CD4-positive, alpha-beta T cell treated with Interleukin-12 subunit alpha and Interleukin-12 subunit beta, for 1 hour (primary cell): ENCODE measurements around the gene DNPH1.

Source experiments
- DNase-seq: peaks from one replicate; pipeline ENCODE4 v3.0.0-alpha.2; 2020

Gene DNPH1

DNA sequence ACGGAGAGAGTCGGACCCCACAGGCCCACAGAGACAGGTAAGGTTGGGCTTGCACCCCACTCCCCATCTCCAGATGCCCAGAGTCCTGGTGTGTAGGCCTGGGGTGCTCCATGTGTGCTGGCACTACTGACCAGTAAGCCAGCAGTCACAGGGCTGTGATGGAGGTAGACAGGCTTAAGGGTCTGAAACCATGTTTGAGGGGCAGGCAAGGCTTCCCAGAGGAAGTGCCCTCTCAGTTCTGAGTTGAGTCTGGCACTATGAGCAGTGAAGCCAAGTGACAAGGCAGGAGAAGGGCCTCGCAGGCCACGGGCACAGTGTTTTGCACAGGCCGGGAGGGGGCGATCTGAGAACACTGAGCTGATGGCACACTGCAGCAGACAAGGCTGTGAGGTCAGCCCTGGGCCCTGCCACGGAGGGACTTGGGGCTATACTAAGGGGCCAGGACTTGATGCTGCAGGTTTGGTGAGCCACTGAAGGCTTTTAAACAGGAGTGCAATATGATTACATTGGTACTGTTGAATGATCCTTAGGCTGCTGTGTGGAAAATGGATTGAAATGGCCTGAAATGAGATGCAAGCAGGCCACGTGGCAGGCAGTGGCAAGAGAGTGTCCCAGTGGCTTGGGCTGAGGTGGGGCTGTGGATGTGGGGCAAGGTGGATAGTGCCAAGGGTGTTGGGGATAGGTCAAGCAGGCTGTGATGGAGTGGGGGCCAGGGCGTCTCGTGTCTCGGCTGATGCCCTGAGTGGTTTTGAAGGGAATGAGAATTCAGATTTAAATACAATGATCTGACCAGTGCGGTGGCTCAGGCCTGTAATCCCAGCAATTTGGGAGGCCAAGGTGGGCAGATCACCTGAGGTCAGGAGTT lies 34.3 kb upstream of the DNPH1 start:
- peak; percentile 80 for DNase-seq

DNA sequence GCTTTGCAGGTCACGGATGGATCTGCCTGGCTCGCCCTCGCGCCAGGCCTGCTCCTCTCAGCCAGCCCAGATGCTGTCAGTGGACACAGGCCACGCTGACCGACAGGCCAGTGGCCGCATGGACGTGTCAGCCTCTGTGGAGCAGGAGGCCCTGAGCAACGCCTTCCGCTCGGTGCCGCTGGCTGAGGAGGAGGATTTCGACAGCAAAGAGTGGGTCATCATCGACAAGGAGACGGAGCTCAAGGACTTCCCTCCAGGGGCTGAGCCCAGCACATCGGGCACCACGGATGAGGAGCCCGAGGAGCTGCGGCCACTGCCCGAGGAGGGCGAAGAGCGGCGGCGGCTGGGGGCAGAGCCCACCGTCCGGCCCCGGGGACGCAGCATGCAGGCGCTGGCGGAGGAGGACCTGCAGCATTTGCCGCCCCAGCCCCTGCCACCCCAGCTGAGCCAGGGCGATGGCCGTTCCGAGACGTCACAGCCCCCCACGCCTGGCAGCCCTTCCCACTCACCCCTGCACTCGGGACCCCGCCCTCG lies 33.6 kb upstream of the DNPH1 start:
- DNase-seq, result no peak

DNA sequence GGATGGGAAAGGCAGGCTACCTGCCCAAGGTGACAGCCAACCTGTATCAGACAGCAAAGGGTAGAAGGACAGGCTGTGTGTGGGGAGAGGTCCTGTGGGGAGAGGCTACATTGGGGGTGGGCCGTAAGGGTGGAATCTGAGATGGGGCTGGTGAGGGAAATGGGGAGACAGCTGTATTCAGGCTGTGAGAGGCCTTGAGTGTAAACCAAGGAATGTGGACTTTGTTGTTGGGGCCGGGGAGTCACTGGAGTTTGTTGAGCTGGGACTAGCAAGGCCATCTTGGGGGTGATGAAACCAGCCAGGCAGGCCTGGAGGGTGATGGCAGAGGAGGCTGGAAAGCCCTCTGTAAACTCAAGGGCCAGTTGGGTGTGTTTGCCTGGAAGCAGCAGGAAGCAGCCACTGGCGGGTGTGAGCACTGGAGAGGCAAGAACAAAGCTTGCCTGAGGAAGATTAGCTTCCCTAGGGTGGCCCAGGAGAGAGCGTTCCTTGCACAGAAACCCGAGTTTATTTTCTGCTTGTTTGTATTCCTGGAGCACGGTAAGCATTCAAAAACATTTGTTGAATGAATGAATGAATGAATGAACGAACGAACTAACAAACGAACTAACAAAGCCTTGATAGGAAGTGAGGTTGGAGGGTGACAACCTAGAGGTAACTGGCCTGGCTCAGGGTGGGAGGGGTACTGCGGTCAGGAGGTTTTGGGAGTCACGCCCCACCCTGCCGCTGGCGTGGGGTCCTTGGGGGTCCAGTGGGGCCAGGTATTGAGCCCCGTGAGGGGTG lies 32.9 kb upstream of the DNPH1 start:
- no peak for DNase-seq

DNA sequence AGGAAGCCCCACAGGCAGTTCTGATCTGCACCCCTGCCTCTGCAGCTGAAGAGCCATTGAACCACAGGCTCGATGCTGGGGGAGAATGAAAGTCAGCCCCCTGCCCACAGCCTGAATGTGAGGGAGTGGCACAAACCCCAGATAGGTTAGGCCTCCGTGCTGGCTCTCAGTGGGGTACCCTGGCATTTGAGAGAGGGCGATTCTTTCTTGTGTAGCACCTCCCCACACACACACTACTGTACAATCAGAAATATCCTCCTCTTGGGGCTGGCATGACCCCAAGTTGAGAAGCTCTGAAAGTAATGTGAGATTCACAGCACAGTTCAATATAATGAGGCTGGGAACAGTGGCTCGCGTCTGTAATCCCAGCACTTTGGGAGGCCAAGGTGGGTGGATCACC lies 31.9 kb upstream of the DNPH1 start:
- no peak for DNase-seq

- no peak for DNase-seq
Measured at GRCh38 chr6:43260791-43261190, 31.5 kb upstream of the DNPH1 start.

DNA sequence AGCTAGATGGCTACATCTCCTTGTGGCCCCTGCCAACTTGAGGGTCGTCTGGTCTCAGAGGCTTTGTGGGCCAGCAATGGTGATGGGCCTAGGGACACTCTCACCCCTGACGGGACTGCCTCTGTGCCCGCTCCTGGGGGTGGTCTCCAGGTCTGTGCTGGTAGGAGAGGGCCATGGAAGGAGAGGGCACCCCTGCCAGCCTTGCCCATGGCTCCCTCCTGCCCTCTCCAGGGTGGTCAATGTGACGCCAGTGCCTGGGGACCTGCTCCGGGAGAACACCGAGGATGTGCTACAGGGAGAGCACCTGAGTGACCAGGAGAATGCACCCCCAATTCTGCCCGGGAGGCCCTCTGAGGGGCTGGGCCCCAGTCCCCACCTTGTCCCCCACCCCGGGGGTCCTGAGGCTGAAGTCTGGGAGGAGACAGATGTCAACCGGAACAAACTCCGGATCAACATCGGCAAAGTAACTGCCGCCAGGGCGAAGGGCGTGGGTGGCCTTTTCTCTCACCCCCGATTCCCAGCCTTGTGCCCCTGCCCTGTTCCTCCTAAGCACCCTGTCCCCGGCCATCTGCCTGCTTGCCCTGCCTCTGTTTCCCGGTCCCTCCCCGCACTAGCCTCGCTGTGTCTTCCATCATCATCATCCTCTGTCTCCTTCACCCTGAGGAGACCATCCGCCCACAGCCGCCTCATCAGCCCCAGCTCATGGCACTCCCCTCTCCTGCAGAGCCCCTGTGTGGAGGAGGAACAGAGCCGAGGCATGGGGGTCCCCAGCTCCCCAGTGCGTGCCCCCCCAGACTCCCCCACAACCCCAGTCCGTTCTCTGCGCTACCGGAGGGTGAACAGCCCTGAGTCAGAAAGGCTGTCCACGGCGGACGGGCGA lies 29.8 kb upstream of the DNPH1 start:
- no peak for DNase-seq

GRCh38 chr6:43258180-43258579 lies 28.9 kb upstream of the DNPH1 start:
- DNase-seq, result no peak

DNA sequence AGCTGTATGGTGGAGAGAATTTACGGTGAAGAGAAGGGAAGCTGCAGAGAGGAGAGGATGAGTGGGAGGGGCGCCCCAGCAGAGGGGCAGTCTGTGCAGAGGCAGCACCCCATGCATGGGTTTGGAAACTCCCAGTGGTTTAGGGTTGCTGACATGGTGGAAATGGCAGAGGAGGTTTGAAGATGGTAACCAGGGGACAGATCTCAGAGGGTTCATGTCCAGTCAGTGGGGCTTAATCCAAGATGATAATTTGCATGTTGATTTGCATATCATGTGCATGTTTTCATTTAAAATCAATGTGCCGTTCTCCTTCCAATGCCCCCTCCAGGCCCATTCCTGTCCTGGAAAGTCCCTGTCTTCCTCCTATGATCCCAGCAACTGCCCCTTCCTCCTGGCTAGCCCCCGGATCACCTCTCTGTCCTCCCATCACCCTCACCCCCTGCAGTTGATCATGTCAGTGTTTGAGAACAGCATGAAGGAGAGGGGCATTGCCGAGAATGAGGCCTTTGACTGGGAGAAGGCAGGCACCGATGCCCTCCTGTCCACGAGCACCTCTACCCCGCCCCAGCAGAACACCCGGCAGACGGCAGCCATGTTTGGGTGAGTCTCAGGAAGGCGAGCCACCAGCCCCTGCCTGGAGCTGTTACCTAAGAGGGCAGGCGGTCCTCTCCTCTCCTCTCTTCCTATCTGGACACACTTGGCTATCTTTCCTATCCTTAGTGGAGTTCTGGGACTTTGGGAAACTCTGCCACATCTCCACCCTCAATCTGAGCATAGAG lies 28.3 kb upstream of the DNPH1 start:
- DNase-seq, result no peak

GRCh38 chr6:43256670-43257366 lies 27.5 kb upstream of the DNPH1 start:
- no peak for DNase-seq

DNA sequence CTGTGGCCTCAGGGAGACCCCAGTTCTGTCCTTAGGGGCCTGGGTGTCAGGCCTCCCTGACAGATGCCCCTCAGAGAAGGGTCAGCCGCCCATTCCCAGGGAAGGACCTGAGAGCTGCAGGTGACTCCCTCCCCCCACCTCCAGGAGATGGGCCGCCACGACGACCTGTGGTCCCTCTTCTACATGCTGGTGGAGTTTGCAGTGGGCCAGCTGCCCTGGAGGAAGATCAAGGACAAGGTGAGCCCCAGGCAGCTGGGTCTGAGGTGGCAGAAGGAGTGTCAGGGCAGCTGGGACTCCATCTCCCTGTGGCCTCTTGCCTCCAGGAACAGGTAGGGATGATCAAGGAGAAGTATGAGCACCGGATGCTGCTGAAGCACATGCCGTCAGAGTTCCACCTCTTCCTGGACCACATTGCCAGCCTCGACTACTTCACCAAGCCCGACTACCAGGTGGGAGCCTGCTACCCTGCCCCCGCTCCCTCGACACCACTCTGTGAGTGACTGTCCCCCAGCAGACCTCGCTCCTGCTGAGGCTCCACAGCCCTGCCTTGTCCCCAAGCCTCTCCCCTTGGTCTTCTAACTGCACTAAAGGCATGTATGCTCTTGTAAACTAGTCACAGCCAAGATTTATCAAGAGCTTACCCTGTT lies 26.2 kb upstream of the DNPH1 start:
- DNase-seq, result no peak

GRCh38 chr6:43254846-43255245 lies 25.6 kb upstream of the DNPH1 start:
- DNase-seq, result no peak

DNA sequence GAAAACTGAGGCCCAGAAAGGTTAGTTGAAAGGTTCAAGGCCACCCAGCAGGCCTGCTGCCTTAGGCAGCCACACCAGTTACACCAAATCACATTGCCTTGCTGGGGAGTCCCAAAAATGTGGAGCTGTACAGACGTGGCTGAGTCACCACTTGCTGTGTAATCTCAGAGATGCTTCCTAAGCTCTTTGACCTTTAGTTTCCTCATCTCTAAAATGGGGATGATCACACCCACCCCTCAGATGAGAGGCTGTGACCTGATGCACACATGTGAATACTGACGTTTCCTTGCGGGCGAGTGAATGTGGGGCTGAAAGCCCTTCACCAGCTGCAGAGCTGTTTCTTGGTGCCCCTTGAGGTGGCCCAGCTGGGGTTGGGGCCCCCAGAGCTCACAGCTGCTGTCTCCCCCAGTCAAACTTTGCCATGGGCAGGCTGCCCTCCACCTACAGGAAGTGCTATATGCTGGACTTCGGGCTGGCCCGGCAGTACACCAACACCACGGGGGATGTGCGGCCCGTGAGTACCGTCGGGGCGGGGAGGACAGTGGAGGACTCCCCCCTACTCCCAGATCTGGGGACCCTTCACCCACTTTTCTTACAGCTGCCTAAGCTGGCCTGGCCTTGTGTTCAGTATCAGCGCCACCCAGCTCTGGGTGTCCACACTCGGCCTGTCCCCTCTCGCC lies 25.0 kb upstream of the DNPH1 start:
- no peak for DNase-seq

DNA sequence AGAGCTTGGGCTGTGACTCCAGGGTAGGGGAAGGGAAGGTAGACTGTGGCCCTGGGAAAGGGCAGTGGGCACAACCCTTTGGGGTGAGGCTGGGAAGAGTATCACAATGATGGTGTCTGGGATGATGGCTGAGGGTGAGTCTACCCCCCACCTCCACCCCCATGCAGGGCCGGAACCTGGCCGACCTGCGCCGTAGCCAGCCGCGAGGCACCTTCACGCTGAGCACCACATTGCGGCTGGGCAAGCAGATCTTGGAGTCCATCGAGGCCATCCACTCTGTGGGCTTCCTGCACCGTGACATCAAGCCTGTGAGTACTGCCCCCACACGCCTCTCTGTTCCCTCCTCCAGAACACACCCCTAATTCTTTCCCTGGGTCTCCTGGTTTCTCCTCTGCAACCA lies 24.1 kb upstream of the DNPH1 start:
- DNase-seq, result no peak

- no peak for DNase-seq
Measured at GRCh38 chr6:43250992-43251373, 21.7 kb upstream of the DNPH1 start.

- DNase-seq, result no peak
Measured at GRCh38 chr6:43248791-43249190, 19.5 kb upstream of the DNPH1 start.

DNA sequence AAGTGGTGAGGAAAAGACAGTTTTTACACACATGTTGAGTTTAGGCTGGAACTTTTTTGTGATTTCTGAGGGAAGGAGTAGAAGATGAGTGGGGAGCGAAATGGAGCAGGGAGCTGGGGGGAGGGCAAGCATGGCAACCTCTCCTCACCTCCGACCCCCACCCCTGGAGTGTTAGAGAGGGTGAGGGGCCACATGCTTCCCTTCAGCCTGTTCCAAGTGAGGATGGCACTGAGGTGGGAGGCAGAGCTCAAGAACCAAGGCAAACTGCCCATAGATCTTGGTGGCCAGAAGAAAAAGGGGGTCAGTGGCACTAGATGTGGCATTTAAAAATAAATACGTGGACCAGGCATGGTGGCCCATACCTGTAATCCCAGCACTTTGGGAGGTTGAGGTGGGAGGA lies 18.8 kb upstream of the DNPH1 start:
- no peak for DNase-seq

DNA sequence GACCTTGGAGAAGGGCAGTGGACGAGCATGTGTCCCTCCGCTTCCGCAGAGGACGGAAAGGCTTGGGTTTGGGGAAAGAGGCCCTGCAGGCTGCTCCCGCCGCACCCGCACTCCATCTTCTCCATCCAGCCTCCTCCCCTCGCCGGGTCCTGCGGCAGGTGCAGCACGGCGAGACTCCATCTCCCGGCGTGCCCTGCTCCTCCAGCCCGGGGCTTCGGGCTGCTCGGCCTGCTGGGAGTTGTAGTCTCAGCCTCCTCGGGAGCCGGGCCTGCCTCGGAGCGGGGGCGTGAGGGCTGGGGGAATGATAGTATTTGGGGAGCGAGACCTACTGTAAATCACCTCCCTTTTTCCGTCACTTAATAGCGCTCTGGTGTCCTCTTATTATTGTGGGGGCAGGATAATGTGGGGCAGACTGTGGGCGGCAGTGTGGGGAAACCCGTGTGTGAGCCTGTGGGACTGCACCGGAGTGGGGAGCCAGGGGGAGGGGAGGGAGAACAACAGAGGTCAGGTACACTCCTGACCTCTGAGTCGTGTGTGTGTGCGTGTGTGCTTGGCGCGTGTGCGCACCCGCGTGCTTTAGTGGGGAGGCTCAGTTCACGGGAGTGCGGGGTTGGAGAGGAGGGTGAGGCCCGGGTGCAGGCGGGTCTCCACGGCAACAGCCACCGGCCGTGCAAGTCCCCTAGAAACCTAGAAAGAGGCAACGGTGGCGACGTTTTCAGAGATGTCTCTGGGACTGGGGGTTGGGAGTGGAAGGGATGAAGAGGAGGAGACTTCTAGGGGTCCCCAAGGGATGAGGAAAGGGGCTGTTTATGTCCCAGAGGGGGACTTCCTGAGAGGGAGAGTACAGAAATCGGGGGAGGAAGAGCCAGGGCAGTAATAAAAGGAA lies 18.1 kb upstream of the DNPH1 start:
- DNase-seq, result peak; percentile 84

GRCh38 chr6:43246301-43247113 lies 17.2 kb upstream of the DNPH1 start:
- DNase-seq, result peak; percentile 35
